Neuron (in vitro differentiated cells): ENCODE results near the gene ANKRD66.
"Not testable (repeated sequence)": the region's sequence is repeated elsewhere in the genome, so short reads cannot be mapped to it uniquely, and the experiment has no call there.

ENCODE experiments used
- H2AFZ ChIP-seq: one replicate; pipeline ENCODE4 v1.6.1; 2013; ENCODE audit warnings: low read depth, mild to moderate bottlenecking, inconsistent platforms, low read length, moderate library complexity
- H3K27me3 ChIP-seq: one replicate; pipeline ENCODE4 v1.6.1; 2013; ENCODE audit warnings: low read length; ENCODE audit not compliant: insufficient read depth
- H3K36me3 ChIP-seq: one replicate; pipeline ENCODE4 v1.6.1; 2013; ENCODE audit warnings: low read length; ENCODE audit not compliant: insufficient read depth
- H3K4me1 ChIP-seq: one replicate; pipeline ENCODE4 v1.6.1; 2013; ENCODE audit warnings: low read length; ENCODE audit not compliant: insufficient read depth
- H3K4me3 ChIP-seq: 2 replicates; pipeline ENCODE4 v1.5.1; 2013; ENCODE audit warnings: mild to moderate bottlenecking, low read length, moderate library complexity
- H3K9me3 ChIP-seq: one replicate; pipeline ENCODE4 v1.6.1; 2013; ENCODE audit warnings: low read length

The ANKRD66 gene

GRCh38 chr6:46736906-46737305, 9.8 kb upstream of the ANKRD66 start:
- no peak overlapping the region for H3K4me3 ChIP-seq
- H3K27me3 ChIP-seq = peaks cover 50% of the 10 kb centered on the region
- H3K36me3 ChIP-seq = no peaks in the 10 kb centered on the region
- H3K4me1 ChIP-seq = peaks cover 8% of the 10 kb centered on the region
- no peak overlapping the region for H2AFZ ChIP-seq
- H3K9me3 ChIP-seq = no peaks in the 10 kb centered on the region

- no peak overlapping the region for H3K4me3 ChIP-seq
- H3K9me3 ChIP-seq = no peaks in the 10 kb centered on the region
- no peak overlapping the region for H2AFZ ChIP-seq
- no peaks in the 10 kb centered on the region for H3K4me1 ChIP-seq
- no peaks in the 10 kb centered on the region for H3K36me3 ChIP-seq
- peaks cover 8% of the 10 kb centered on the region for H3K27me3 ChIP-seq
Measured at GRCh38 chr6:46741482-46741881, 5.3 kb upstream of the ANKRD66 start.

DNA sequence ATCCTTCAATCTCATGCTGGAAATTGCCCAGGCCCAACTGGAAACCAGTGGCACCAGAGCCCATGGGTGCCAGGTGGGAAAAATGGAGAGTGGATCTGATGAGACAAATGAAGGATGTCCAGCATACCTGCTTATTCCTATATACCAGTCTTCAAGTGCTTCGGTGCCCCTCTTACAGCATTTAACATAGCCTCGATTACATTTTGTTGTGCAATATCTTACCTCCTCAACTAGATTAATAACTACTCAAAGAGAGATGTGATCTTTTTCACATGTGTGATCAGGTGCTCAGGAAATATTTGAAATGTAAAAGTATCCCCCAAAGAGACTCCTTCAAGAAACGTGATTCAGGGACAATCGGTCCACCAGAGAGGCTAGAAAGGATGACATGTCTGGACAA, 4.8 kb upstream of the ANKRD66 start:
- Histone ChIP-seq H3K4me1 (no peaks in the 10 kb centered on the region), H3K27me3 (peaks cover 5% of the 10 kb centered on the region), H2AFZ (no peak overlapping the region), H3K36me3 (no peaks in the 10 kb centered on the region), H3K4me3 (no peak overlapping the region), H3K9me3 (no peaks in the 10 kb centered on the region)

DNA sequence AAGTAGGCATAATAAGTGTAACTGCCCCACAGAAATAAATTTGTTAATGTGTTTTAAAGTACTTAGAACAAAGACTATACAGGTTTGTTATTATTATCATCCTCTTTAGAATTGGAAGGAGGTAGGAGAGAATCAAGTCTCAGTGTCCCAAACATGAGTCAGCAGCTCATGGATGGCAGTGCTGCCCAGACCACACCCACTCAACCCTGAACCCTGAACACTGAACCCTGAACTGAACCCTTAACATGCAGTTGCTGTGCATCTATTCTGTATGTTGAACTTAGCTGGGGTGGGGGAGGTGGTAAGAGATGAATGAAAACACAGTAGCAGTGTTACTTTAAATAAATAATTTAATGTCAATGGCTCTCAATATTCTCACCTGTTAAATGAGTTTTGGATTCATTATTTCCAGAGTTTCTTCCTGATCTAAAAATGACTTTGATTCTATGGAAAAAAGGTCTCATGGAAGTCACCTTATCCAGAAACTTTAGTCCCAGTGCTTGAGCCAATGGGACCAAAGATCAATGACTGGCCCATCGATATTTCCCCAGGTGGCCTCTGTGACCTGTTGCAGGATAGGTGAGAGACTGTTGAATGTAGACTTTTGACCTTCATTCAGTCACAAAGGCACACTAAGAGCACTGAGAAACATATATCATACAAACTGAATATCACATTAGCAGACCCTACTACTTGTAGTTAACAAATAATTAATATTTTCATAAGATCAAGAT, 3.1 kb upstream of the ANKRD66 start:
- Histone ChIP-seq H2AFZ (no peak overlapping the region), H3K27me3 (no peaks in the 10 kb centered on the region), H3K36me3 (no peaks in the 10 kb centered on the region), H3K4me1 (no peaks in the 10 kb centered on the region), H3K9me3 (no peaks in the 10 kb centered on the region), H3K4me3 (no peak overlapping the region)

DNA sequence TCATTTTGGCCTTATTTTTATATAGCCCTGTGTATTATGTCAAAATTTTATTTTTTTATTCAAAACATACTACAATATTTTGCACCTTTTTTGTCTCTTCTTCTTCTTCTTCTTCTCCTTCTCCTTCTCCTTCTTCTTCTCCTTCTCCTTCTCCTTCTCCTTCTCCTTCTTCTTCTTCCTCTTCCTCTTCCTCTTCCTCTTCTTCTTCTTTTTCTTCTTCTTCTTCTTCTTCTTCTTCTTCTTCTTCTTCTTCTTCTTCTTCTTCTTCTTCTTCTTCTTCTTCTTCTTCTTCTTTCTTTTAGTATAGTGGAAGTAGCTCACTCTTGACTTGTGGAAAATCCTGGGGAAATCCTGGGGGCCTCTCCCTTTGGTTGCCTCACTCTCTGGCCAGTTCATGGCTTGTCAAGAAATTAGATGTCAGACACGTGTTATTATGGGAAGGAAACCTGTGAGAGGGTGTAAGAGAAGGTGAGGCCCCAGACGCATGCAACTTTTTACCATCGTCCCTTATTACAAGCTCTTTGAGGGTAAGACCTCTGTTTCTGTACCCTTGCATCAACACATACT, 2.5 kb upstream of the ANKRD66 start:
- H3K4me3 ChIP-seq, H3K9me3 ChIP-seq, H3K27me3 ChIP-seq, H3K4me1 ChIP-seq, H2AFZ ChIP-seq, H3K36me3 ChIP-seq: not testable (repeated sequence)

DNA sequence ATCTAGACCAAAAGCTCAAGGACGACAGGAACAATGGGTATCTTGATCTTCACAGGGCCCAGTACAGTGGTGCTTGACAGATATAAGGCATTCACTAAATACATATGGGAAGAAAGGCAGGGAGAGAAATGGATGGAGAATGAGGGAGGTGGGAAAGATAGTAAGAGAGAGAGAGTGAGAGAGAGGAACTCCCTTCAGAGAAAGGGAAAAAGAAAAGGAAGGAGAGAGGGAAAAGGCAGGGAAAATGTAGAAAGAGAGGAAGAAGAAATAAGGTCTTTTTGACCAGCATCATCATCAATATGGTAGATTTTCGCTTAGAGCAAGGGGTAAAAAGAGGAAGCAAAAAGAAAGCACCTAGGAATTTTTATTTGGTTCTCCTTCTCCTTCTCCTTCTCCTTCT, 760 bp upstream of the ANKRD66 start:
- Histone ChIP-seq H3K9me3 (no peaks in the 10 kb centered on the region), H2AFZ (no peak overlapping the region), H3K27me3 (no peaks in the 10 kb centered on the region), H3K4me3 (no peak overlapping the region), H3K36me3 (no peaks in the 10 kb centered on the region), H3K4me1 (no peaks in the 10 kb centered on the region)

DNA sequence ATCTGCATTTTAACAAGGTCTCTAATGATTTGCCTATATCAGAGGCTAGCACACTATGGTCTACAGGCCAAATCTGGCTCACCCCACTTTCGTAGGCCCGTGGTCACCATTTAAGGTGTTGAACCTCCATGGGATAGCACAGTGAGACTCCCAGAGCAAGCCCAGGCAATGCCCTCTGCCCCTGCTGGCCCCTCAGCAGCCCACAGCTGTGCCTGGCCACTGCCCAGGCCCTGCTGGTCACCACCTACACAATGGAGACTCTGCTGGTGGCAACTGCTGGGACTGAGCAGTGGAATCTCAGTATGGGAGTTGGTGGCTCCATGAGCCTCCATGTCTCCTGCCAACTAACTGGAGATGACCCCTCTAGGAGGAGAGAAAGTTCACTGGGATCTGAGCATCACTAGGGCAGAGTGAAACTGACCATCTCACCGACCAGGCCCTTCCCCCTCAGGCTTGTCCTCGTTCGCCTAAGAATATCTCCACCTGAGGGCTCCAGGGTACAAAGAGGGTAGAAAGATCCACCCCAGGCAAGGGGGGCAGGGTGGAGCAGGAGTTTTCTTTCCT, 2.3 kb downstream of the ANKRD66 start:
- Histone ChIP-seq H3K36me3 (no peaks in the 10 kb centered on the region), H3K9me3 (no peaks in the 10 kb centered on the region), H3K4me1 (no peaks in the 10 kb centered on the region), H3K27me3 (no peaks in the 10 kb centered on the region), H2AFZ (no peak overlapping the region), H3K4me3 (no peak overlapping the region)

DNA sequence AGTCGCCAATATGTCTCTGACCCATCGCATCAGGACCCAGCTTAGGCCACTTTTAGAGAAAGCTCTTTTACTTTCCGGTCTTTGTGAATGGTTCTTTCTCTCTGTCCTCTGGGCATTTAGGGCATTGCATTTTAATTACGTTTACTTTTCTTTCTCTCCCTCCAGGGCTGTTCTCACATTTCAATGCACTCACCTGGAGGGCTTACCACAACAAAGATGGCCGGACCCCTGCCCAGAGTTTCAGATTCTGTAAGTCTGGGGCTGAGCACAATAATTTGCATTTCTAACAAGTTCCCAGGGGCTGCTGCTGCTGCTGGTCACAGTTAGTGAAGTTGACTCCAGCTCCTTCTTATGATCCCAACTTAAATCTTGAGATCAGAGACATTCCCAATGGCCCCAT, 3.0 kb downstream of the ANKRD66 start:
- Histone ChIP-seq H3K4me1 (no peaks in the 10 kb centered on the region), H3K9me3 (no peaks in the 10 kb centered on the region), H2AFZ (no peak overlapping the region), H3K36me3 (no peaks in the 10 kb centered on the region), H3K4me3 (no peak overlapping the region), H3K27me3 (no peaks in the 10 kb centered on the region)

DNA sequence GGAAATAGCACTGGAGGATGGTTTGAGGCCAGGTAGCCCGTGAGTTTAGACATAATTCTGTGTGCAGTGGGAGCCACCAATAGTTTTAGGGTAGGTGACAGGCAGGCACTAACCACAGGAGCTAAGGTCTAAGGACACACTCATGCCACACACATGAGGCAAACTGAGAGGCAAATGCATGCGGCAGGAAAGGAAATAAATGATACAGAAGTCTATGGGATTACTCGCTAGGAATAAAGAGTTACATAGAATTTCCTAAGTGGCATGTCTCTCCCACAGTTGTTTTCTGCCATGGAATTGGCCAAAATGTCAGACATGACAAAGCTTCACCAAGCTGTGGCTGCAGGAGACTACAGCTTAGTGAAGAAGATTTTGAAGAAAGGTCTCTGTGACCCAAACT, 4.9 kb downstream of the ANKRD66 start:
- Histone ChIP-seq H3K4me1 (no peaks in the 10 kb centered on the region), H3K27me3 (no peaks in the 10 kb centered on the region), H2AFZ (no peak overlapping the region), H3K9me3 (no peaks in the 10 kb centered on the region), H3K4me3 (no peak overlapping the region), H3K36me3 (no peaks in the 10 kb centered on the region)

DNA sequence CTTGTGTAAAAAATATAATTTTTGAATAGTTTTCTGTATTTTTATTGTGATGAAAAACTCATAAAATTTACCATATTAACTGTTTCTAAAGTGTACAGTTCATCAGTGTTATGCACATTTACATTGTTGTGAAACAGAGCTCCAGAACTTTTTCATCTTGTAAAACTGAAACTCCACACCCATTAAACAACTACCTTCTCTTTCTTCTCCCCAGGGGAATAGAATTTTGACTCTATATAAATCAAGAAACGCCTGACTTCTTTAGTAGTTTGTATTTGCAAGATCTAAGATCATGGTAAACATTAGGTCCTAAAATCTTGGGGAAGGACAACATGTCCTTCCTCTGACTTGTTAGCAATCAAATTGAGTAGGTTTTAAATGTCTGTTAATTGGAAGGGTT, 9.1 kb downstream of the ANKRD66 start:
- no peaks in the 10 kb centered on the region for H3K4me1 ChIP-seq
- H3K4me3 ChIP-seq = no peak overlapping the region
- H3K27me3 ChIP-seq = no peaks in the 10 kb centered on the region
- H3K9me3 ChIP-seq = no peaks in the 10 kb centered on the region
- no peaks in the 10 kb centered on the region for H3K36me3 ChIP-seq
- H2AFZ ChIP-seq = no peak overlapping the region

GRCh38 chr6:46756469-46757213, 9.9 kb downstream of the ANKRD66 start:
- H3K4me1 ChIP-seq = no peaks in the 10 kb centered on the region
- H3K9me3 ChIP-seq = no peaks in the 10 kb centered on the region
- no peaks in the 10 kb centered on the region for H3K27me3 ChIP-seq
- H2AFZ ChIP-seq = no peak overlapping the region
- H3K4me3 ChIP-seq = no peak overlapping the region
- no peaks in the 10 kb centered on the region for H3K36me3 ChIP-seq

DNA sequence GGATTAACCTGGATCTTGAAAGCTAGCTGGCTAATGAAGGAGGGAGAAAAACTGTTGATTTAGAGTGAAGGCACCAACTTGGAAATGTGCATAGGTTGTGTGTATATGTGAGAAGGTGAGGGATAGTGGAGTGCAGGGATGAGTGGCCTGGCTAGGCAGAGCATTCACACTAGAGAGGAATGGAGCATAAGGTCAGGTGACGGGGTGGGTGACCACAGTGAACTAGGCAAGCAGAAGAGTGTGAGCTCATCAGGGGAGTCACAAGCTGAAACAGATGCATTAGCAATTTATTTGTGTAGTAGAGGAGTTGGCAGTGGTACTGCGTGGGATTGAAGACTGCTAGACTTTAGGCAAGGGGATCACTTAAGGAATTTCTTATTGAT, 10.5 kb downstream of the ANKRD66 start:
- no peak overlapping the region for H3K4me3 ChIP-seq

GRCh38 chr6:46758960-46759753, 12.4 kb downstream of the ANKRD66 start:
- Histone ChIP-seq H3K4me1 (no peaks in the 10 kb centered on the region), H3K9me3 (no peaks in the 10 kb centered on the region), H3K4me3 (no peak overlapping the region), H3K27me3 (no peaks in the 10 kb centered on the region), H2AFZ (no peak overlapping the region), H3K36me3 (no peaks in the 10 kb centered on the region)

More for the DNA sequence above, 10.5 kb downstream of the ANKRD66 start:
- Histone ChIP-seq H3K9me3 (no peaks in the 10 kb centered on the region), H3K36me3 (no peaks in the 10 kb centered on the region), H3K27me3 (no peaks in the 10 kb centered on the region), H3K4me1 (no peaks in the 10 kb centered on the region), H2AFZ (no peak overlapping the region)
